HG03175 (cell line): ENCODE measurements around the gene MALT1.

Experiments
- ATAC-seq: cut with Tn5 transposase; IDR thresholded peaks from one replicate; pipeline ENCODE4 v1.9.1; 2021; ENCODE audit warnings: mild to moderate bottlenecking, moderate library complexity; ENCODE audit not compliant: unreplicated experiment

MALT1 gene

DNA sequence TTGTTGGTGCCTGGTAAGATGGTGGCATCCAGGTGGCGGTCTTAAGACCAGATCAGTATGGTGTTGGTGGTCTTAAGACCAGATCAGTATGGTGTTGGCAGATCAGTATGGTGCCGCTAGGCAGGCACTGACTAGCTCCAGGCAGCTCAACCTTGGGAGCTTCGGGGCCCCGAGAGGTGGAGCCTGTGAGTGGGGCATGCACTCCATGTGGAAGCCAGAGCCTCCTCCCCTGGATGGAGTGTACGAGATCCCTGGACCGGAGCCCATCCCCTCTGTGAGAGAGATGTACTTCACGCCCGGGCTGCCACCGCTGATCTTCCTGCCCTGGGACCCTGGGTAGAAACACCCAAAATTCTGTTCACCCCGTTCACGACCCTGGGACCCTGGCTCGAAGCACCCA lies 19.0 kb downstream of the MALT1 start:
- ATAC-seq = no peak

DNA sequence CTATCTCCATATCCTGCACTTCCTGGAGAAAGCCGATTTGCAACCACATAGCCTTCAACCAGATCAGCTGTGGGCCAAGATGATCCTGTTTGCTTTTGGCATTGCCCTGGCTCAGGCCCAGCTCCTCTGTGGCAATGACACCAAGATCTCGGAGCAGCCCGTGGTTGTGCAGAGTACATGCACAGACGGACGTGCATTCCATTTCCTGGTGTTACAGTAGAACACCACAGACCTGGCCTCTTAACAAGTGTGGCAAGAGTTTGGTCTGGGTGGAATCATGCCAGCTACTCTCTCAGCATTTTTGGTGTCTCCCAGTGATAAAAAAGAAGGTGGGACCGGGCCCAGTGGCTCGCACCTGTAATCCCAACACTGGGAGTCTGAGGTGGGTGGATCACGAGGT lies 20.0 kb downstream of the MALT1 start:
- no peak for ATAC-seq

DNA sequence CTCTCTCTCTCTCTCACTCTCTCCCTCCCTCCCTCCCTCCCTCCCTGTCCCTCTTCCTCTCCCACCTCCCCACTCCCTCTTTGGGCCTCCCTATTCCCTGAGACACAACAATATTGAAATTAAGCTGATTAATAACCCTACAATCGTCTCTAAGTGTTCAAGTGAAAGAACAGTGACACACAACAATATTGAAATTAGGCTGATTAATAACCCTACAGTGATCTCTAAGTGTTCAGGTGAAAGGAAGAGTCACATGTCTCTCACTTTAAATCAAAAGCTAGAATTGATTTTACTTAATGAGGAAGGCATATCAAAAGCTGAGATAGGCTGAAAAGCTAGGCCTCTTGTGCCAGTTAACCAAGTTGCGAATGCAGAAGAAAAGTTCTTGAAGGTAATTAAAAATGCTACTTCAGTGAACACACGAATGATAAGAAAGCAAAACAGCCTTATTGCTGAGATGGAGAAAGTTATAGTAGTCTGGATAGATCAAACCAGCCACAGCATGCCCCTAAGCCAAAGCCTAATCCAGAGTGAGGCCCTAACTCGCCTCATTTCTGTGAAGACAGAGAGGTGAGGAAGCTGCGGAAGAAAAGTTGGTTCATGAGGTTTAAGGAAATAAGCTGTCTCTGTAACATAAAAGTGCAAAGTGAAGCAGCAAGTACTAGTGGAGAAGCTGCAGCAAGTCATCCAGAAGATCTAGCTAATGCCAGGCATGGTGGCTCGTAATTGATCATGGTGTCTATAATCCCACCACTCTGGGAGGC lies 21.3 kb downstream of the MALT1 start:
- no peak for ATAC-seq

DNA sequence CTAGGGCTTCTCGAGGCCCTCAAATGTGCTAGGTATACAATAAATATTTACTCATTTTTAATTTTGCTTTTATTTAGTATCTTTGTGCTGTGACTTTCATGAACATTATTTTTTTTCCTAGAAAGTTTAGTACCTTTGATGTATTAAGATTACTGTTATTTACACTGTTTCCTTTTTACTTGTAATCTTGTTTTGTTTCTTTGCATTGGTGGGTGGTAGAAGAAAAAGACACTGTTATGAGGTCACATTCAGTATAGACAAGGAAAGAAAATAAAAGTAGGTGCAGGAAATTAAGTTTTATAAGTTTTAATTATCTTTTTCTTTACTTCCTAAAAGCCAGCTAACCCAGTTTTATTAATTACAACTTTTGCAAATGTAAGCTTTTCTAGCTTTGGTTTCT lies 23.0 kb downstream of the MALT1 start:
- no peak for ATAC-seq

DNA sequence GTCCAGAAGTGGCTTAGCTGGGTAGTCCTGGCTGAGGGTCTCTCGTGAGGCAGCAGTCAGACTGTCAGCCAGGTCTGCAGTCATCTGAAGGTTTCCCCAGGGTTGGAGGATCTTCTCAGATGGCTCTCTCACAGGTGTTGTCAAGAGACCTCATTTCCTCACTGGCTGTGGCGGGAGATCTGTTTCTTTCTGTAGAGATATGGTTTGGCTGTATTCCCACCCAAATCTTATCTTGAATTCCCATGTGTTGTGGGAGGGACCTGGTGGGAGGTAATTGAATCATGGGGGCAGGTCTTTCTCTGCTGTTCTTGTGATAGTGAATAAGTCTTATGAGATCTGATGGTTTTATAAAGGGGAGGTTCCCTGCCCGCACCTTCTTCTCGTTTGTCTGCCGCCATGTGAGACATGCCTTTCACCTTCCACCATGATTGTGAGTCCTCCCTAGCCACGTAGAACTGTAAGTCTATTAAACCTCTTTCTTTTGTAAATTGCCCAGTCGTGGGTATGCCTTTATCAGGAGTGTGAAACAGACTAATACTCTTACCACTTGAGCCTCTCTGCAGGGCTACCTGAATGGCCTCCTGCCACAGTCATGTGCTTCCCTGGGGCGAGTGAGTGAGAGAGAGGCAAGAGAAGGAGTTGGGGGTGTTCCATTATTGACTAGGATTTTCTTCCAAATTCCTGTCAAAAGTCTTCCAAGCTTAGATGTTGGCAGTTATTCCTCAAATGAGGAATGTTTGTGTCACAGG lies 23.6 kb downstream of the MALT1 start:
- ATAC-seq = no peak

DNA sequence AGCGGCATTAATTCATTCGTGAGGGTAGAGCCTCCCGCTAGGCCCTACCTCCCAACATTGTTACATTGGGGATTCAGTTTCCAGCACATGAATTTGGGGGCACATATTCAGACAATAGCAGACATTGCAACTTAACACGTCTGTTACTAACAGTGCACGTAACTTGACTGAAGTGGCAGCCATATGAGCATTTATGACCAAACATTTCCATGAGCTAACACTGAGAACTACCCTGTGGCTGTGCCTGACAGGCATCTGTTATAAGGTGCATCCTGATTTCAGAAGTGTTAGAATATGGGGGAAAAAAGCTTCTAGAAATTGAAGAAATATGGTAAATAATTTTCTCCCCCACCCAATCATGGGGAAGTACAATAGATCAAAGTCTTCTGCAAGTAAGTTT lies 24.5 kb downstream of the MALT1 start:
- no peak for ATAC-seq

DNA sequence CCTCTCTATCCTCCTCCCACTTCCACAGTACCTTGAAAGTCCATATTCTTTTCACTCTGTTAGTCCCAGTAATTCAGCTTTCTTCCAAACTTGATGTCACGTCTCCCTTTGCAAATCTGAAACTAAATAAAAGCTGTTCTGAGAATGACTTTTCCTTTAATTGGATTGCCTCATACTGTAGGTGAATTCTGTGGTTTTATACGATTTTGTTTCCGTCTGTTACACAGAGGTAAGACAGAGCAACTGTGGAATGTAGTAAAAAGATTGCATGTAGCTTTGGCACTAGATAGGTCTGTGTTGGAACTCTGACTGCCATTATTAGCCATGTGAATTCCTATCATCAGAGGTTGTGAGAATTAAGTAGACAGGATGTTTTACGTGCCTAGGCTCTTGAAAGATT lies 25.9 kb downstream of the MALT1 start:
- ATAC-seq = no peak

DNA sequence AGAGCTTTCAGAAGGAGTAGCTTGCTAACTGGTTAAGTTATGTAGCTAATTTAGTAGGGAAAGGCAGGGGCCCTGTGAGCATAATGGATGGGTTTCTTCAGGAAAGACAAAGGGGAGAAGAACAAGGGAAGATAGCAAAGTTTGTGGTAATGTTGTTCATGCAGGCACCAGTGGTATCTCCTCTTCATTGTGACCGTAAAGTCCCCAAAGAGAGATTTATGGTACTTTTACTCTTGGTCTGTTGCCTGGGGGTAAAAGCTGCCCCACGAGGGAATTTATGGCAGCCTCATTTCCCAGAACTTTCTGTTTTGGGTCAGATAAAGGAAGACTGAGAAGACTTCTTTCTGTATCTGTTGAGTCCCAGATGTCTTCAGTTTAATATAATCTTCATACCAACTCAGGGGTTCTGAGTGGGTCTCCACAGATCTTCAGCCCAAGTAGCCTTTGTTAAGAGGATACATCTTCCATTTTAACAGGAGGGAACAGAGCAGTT lies 27.5 kb downstream of the MALT1 start:
- ATAC-seq = no peak

DNA sequence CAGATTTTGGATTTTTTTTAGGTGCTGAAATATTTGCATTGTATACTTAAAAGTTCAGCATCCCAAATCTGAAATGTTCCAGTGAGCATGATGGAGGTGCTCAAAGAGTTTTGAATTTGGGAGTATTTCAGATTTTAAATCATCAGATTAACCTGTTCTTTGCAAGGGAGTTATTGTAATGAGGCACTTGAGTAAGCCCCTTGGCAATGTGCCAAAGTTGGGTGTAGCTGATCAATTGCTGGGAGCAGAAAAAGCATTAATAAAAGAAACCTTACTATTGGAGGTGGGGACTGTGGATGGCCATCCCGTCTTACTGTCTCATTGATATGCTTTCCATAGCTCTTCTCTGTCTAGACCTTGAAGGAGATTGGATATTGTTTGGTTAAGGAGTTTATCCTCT lies 28.3 kb downstream of the MALT1 start:
- no peak for ATAC-seq

DNA sequence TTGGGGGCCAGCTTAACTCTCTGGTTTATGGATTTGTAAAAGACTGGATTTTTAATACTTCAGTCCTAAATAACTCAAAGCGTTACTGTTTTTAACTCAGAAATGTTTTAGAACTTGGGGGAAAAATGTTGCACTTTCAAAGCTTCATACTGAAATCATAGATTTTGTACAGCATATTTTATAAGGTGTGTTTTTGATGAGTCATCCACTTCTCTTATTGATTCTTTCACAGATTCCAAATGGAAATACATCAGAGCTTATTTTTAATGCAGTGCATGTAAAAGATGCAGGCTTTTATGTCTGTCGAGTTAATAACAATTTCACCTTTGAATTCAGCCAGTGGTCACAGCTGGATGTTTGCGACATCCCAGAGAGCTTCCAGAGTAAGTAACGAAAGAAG lies 28.9 kb downstream of the MALT1 start:
- ATAC-seq = no peak

DNA sequence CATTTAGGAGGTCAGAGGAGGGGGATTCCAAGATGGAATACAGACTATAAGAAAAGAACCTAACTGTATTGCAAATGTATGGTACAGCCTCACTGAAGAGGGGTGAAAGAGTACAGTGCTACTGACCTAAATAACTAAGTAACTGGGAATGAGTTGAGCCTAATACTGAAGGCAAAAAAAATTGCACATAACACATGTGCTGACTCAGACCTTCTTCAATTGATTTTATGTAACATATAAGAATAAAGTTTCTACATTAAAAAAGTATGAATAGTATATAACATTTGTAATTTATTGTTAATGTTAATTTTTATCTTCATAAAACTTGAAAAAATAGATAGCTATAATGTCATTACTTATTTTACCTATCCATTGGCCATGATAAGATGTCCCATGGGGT lies 41.7 kb downstream of the MALT1 start:
- ATAC-seq = no peak

DNA sequence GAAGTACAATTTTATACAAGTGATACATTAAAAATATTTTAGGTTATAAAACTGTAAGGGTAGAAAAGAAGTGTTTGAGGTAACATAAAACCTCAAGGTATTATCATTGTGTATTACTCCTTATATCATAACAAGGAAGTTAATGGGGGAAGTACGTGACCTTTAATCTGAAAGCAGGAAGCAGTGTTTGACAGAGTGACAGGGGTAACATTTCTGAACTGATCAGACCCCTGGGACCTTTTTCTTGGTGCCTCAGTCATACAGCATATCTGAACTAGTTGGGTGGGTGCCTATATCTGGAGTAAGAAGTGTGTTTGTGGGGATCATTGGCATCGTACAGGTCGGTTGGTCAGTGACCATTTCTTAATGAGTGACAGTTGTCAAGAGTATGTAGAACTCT lies 43.0 kb downstream of the MALT1 start:
- ATAC-seq = no peak

DNA sequence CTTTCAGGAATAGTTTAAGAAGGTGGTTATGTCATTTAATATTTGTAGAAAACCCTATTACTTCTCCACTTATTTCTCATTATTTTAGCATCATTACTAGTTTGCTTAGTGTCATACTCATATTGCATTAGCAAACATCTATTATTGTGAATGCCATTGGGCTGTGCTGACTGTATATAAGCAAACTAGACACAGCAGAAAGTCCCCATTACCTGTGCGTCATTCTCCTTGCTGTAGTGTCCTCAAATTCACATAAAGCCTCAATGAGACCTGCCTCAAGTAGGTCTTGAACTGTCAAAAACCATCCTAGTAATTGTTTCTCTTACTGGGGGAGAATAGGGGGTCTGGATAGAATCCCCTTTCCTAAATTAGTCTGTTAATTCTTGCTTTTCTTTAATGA lies 43.6 kb downstream of the MALT1 start:
- no peak for ATAC-seq

DNA sequence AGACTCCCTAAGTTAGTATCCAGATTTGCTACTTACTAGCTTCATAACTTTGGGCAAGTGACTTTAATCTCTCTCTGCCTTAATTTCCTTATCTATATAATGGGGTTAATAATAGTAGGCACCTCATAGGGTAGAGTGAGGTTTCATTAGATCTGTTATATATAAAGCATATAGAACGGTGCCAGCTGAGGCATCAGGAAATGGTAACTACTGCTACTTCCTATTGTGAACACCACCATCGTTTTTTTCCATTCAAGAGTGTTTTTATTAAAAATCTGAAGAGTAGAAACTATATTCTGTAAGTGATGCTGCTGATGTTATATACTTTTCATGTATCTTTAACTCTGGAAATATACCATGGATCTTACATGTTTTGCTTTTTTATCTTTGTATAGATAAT lies 44.3 kb downstream of the MALT1 start:
- ATAC-seq = no peak

DNA sequence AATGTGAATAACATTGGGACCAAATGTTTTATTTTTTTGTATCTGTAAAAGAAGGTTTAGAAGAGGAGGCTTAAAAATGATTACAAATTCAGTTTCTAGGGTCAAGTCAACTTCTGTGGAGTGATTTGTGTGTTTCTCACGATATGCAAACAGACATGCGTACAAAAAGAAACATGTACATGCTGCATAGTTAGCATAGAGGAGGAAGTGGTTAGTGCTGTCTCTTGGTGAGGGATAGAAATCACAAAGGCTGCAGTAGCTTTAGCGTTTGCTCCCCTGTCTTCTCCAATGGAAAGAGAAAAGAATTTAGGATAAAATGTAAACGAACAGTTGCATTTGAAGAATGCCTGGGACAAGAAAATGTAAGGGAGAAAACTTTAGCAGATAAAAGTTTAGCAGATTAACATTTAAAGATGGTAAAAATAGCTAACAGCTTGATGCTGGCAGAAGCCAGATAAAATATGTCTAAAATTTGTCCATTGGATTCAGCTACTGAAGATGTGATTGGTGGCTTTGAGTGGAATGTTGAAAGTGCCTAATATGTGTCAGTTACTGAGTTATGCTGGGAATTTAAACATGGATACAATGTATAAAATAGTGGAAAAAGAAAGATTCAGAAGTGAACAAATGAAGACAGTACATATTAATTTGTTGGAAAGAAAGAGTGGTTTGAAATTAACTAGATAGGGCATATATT lies 44.9 kb downstream of the MALT1 start:
- ATAC-seq = peak; percentile 68

DNA sequence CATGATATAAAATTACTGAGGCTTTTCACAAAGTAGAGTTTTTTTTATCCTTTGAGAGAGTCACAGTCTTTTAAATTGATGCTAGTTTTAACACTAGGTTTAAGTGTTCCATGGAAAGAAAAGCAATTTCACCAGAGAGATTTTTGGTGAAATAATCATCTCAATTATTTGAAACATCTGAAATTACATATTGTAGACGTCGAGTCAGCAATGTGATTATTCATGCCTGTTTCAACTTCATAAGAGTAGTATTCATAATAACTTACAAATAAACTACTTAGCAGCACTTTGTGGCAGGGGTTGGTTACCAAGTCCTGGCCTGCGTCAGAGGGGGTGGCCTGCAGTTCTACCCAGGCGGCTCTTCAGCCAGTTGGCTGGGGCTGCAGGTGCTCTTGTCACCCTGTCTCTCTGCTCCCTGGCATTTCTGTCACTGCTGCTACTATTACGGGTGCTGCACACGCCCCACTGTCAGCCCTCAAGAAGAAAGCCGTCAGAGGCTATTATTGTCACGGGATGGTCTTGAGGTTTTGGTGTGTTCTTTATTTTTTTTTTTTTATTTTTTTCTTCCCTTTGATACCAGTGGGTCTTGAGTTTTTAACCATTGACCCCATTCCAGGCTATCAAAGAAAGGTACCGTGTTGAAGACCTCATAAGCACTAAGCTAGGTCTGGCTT lies 50.4 kb downstream of the MALT1 start:
- no peak for ATAC-seq

DNA sequence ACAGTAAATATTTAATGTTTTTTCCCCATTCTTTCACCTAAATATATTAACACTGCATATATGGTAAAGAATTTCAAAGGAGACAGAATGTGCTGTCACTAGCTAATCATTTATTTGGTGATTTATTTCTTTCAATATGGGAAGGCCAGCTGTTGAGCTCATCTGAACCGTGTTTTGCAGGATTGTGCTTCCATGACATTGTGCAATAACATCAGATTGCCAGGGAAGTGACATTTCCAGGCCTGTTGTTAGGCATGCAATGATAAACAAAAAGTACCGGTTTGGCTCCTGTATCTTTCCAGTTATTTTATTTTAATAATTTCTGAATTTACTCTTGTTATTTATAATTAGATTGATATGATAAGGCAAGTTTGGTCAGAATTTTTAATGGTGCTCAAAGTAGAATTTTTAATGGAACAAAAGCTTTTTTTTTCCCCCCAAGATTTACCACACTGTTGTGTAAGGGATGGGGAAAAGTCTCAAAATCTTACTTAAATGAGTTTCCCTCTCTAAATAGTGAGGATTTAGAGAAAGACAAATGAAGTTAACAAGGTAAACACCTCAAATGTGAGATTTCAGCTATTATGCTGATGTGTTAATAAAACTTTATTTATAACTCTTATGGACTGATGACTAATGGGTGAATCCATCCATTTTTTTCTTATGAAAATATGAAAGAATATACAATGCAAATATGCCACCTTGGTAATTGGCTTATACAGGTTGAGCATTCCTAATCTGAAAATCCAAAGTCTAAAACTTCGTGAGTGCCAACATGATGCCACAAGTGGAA lies 52.7 kb downstream of the MALT1 start:
- no peak for ATAC-seq

DNA sequence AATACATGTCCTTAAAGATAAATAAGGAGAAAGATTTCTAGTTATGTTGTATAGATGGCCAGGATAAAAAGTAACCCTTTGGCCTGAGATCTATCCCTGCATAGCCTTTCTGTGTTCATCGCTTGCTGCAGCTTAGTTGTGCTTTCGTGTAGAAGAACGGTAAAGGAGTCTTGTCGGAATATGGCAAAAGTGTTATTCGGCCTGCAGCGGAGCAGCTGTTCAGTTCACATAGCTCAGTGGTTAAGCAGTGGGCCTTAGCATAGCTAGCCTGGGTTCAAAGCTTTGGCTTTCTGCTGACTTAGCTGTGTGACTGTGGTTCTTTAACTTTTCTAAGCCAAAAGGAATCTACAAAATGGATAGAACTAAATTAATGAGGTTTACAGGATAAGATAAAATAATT lies 55.4 kb downstream of the MALT1 start:
- no peak for ATAC-seq

DNA sequence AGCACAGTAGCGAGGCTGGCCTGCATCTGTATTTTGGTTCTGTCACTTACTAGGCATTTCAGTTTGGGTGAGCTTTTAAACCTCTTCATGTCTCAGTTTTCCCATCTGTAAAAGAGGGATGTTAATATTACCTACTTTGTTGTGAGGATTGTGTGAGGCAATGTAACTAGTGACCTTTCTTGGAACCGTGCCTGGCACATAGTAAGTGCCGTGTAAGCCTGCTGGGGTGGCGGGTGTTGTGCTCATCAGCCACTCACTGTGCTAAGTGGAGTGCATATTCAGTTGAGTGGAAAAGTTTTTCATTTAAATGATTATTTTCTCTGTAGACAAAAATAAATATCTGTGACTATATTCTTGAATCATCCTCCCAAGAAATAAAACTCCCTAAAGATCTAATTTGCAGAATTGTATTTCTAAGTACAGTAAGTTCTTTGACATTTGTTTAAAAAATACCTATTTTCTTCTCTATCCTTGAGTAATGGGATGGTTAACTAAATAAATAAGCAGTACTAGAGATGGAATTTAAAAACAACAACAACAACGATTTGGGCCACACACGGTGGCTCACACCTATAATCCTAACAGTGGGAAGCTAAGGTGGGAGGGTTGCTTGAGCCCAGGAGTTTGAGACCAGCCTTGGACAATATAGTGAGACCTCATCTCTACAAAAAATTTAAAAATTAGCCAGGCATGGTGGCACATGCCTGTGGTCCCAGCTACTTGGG lies 56.7 kb downstream of the MALT1 start:
- no peak for ATAC-seq

DNA sequence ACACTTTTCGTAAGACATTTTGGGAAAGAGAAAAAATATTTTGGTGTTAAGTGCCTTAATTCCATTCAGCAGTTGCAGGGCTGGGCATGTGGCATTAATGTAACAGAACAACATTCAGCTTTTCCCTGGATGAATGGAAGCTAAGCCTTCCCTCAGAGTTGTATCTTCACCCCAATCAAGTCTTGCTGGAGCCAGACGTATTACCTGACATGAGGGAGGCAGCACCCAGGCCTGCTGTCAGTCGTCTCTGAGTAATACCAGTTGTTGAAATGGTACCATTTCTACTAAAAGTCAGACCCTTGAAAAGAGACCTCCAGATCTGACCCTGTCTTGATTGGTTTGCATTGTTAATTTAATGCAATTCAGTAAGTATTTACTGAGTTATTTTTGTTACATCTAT lies 57.5 kb downstream of the MALT1 start:
- no peak for ATAC-seq
